GM10266 (cell line): ENCODE data around the gene MAP4.

ENCODE experiments used
- DNase-seq: peaks from one replicate; pipeline ENCODE4 v3.0.0; 2012; ENCODE audit errors: extremely low spot score
- CTCF ChIP-seq: IDR thresholded peaks from 2 replicates; pipeline ENCODE4 v1.5.1; 2012; ENCODE audit warnings: mild to moderate bottlenecking, low read depth; ENCODE audit not compliant: control insufficient read depth, insufficient read depth; ENCODE audit errors: missing control alignments

Gene MAP4

GRCh38 chr3:47979070-47979469, 37.1 kb downstream of the MAP4 start:
- no peak for TF ChIP-seq CTCF
- DNase-seq, result no peak

GRCh38 chr3:47978386-47978785, 37.8 kb downstream of the MAP4 start:
- no peak for DNase-seq
- TF ChIP-seq CTCF, result no peak

- no peak for DNase-seq
- TF ChIP-seq CTCF, result no peak
Observed at GRCh38 chr3:47976135-47976732, 40.0 kb downstream of the MAP4 start.

GRCh38 chr3:47974974-47975470, 41.2 kb downstream of the MAP4 start:
- no peak for DNase-seq
- no peak for TF ChIP-seq CTCF

GRCh38 chr3:47971081-47971480, 45.1 kb downstream of the MAP4 start:
- DNase-seq, result no peak
- no peak for TF ChIP-seq CTCF

GRCh38 chr3:47964740-47965139, 51.5 kb downstream of the MAP4 start:
- no peak for DNase-seq
- no peak for TF ChIP-seq CTCF

- no peak for DNase-seq
- no peak for TF ChIP-seq CTCF
Observed at GRCh38 chr3:47961815-47962606, 54.2 kb downstream of the MAP4 start.
